SK-N-SH treated with all-trans-retinoic acid at 6 μM for 48 hours (cell line): ENCODE results near the gene TEX26.

ENCODE experiments used
- ATAC-seq: fragments of 200-7000 bp; cut with Tn5 transposase; 3 replicates; pipeline ENCODE4 v1.9.1; 2020; ENCODE audit warnings: mild to moderate bottlenecking, moderate library complexity
- ARNTL ChIP-seq: fragments of 450-650 bp; formaldehyde crosslinking; IDR thresholded peaks from 2 replicates; pipeline ENCODE4 v1.5.0; 2020; ENCODE audit warnings: low read depth, mild to moderate bottlenecking, moderate library complexity, borderline replicate concordance
- BACH2 ChIP-seq: fragments of 250-450 bp; sonication (Bioruptor Pico); IDR thresholded peaks from 2 replicates; pipeline ENCODE4 v1.9.0; 2021; ENCODE audit warnings: mild to moderate bottlenecking, borderline replicate concordance
- CREB5 ChIP-seq: fragments of 250-450 bp; sonication (Bioruptor Pico); IDR thresholded peaks from 2 replicates; pipeline ENCODE4 v1.5.1; 2020; ENCODE audit warnings: low read depth, mild to moderate bottlenecking, moderate library complexity
- CSDC2 ChIP-seq: fragments of 250-450 bp; sonication (Bioruptor Pico); IDR thresholded peaks from 2 replicates; pipeline ENCODE4 v1.5.0; 2020; ENCODE audit warnings: mild to moderate bottlenecking, moderate library complexity
- CSRNP3 ChIP-seq: fragments of 250-450 bp; sonication (Bioruptor Pico); IDR thresholded peaks from 2 replicates; pipeline ENCODE4 v1.5.1; 2021; ENCODE audit warnings: mild to moderate bottlenecking, moderate library complexity
- PATZ1 ChIP-seq: fragments of 250-450 bp; sonication (Bioruptor Pico); IDR thresholded peaks from 2 replicates; pipeline ENCODE4 v1.8.0; 2020; ENCODE audit warnings: mild to moderate bottlenecking, moderate library complexity, borderline replicate concordance
- POU6F1 ChIP-seq: fragments of 250-450 bp; sonication (Bioruptor Pico); IDR thresholded peaks from 2 replicates; pipeline ENCODE4 v1.8.0; 2021; ENCODE audit warnings: low read depth, mild to moderate bottlenecking, moderate library complexity, borderline replicate concordance
- PPARA ChIP-seq: fragments of 250-450 bp; sonication (Bioruptor Pico); IDR thresholded peaks from 2 replicates; pipeline ENCODE4 v1.5.0; 2020; ENCODE audit warnings: mild to moderate bottlenecking, borderline replicate concordance
- SNAI2 ChIP-seq: fragments of 250-450 bp; sonication (Bioruptor Pico); IDR thresholded peaks from 2 replicates; pipeline ENCODE4 v1.5.0; 2020; ENCODE audit warnings: mild to moderate bottlenecking, moderate library complexity
- TCF4 ChIP-seq: fragments of 250-450 bp; sonication (Bioruptor Pico); IDR thresholded peaks from 2 replicates; pipeline ENCODE4 v1.8.0; 2021; ENCODE audit warnings: mild to moderate bottlenecking, moderate library complexity, borderline replicate concordance
- TSHZ2 ChIP-seq: fragments of 250-450 bp; sonication (Bioruptor Pico); IDR thresholded peaks from 2 replicates; pipeline ENCODE4 v1.5.0; 2020; ENCODE audit warnings: mild to moderate bottlenecking, moderate library complexity
- ZC3H10 ChIP-seq: fragments of 250-450 bp; sonication (Bioruptor Pico); IDR thresholded peaks from 2 replicates; pipeline ENCODE4 v1.5.1; 2021; ENCODE audit warnings: mild to moderate bottlenecking, moderate library complexity
- ZNF565 ChIP-seq: fragments of 450-650 bp; formaldehyde crosslinking; conservative IDR thresholded peaks from 2 replicates; pipeline ENCODE4 v1.5.0; 2020; ENCODE audit warnings: low read depth, mild to moderate bottlenecking, moderate library complexity
- ZNF8 ChIP-seq: fragments of 450-650 bp; formaldehyde crosslinking; IDR thresholded peaks from 2 replicates; pipeline ENCODE4 v1.5.0; 2020; ENCODE audit warnings: mild to moderate bottlenecking, moderate library complexity

TEX26 gene

GRCh38 chr13:30882996-30883766 is 49.3 kb upstream of the TEX26 start (continued):
- TF ChIP-seq CREB5 (CRISPR knock-in tag): no peak

GRCh38 chr13:30884543-30884942 is 47.9 kb upstream of the TEX26 start:
- no peak for ATAC-seq
- TF ChIP-seq PPARA (CRISPR knock-in tag): no peak
- TF ChIP-seq CSRNP3 (CRISPR knock-in tag): no peak
- no peak for TF ChIP-seq ZC3H10
- no peak for TF ChIP-seq ARNTL (CRISPR knock-in tag)

GRCh38 chr13:30889196-30889690 is 43.2 kb upstream of the TEX26 start:
- TF ChIP-seq BACH2 (CRISPR knock-in tag) (no peak), ZNF565 (no peak), CSDC2 (no peak)
- ATAC-seq: no peak

GRCh38 chr13:30892966-30893365 is 39.5 kb upstream of the TEX26 start:
- peak; percentile 69 for ATAC-seq

More at GRCh38 chr13:30892966-30893365, 39.5 kb upstream of the TEX26 start:
- TF ChIP-seq BACH2 (CRISPR knock-in tag): no peak
- no peak for TF ChIP-seq ARNTL (CRISPR knock-in tag)
- no peak for TF ChIP-seq CSDC2
- no peak for TF ChIP-seq PATZ1 (CRISPR knock-in tag)
- TF ChIP-seq ZNF8 (CRISPR knock-in tag): no peak
- TF ChIP-seq SNAI2: no peak
- no peak for TF ChIP-seq TCF4
- TF ChIP-seq TSHZ2: no peak
- TF ChIP-seq CREB5 (CRISPR knock-in tag): no peak
- TF ChIP-seq POU6F1 (CRISPR knock-in tag): no peak
- TF ChIP-seq ZC3H10: no peak
- no peak for TF ChIP-seq CSRNP3 (CRISPR knock-in tag)
- no peak for TF ChIP-seq ZNF565
- no peak for TF ChIP-seq PPARA (CRISPR knock-in tag)
